Body of pancreas (tissue), 4 donors: ENCODE results near the gene DLG2. TPM values are rescaled to one million over a fixed set of nuclear protein-coding genes. Genes with fewer than 3 reads are reported as not detected.

Experiments
- ATAC-seq: fragments of 150-250 bp; one replicate; pipeline ENCODE4 v1.9.1; 2016
- DNase-seq, 4 donors: peaks; one replicate each; pipeline ENCODE4 v3.0.0-alpha.2; 2019
- H3K27ac ChIP-seq, 4 donors: fragments of 200-600 bp; sonication (generic); 1 replicate in 3 of 4; 2 replicates in 1 of 4; pipeline versions ENCODE4 v1.5.1 to v1.6.1; 2016 to 2019; ENCODE audit warnings: mild to moderate bottlenecking in 1 of 4, mixed read lengths in 1 of 4, moderate library complexity in 1 of 4
- H3K27me3 ChIP-seq, 2 donors: fragments of 200-600 bp; sonication (generic); one replicate each; pipeline ENCODE4 v1.6.0; 2016; ENCODE audit warnings: mild to moderate bottlenecking in 1 of 2
- H3K36me3 ChIP-seq, 2 donors: fragments of 200-600 bp; sonication (generic); replicated peaks in 1 of 2; 2 replicates each; pipeline ENCODE4 v1.5.1; 2016; ENCODE audit warnings: low read depth in 2 of 2; ENCODE audit not compliant: insufficient read depth in 1 of 2
- H3K4me1 ChIP-seq: fragments of 200-600 bp; sonication (generic); one replicate; pipeline ENCODE4 v1.6.0; 2016
- H3K4me3 ChIP-seq, 2 donors: fragments of 200-600 bp; sonication (generic); 1 replicate in 1 of 2; 2 replicates in 1 of 2; pipeline ENCODE4 v1.5.1; 2016 to 2019
- H3K9me3 ChIP-seq, 3 donors: fragments of 200-600 bp; sonication (generic); 1 replicate in 2 of 3; 2 replicates in 1 of 3; pipeline ENCODE4 v1.5.1; 2016
- CTCF ChIP-seq, 7 experiments: fragments of 450-650 bp in 4 of 7; fragments of 200-600 bp in 3 of 7; sonication (generic) in 3 of 7; IDR thresholded peaks; one replicate each; pipeline ENCODE4 v1.5.1; 2016 to 2019; ENCODE audit warnings: antibody characterized with exemption in 7 of 7
- POLR2A ChIP-seq, 3 donors: fragments of 450-650 bp; IDR thresholded peaks; one replicate each; pipeline ENCODE4 v1.6.1; 2016; ENCODE audit warnings: antibody characterized with exemption in 3 of 3, mild to moderate bottlenecking in 2 of 3
- WGBS, 2 donors: methylation state at CpG; one replicate each; pipeline ENCODE4 v1.1.5; 2017; 5-methylcytosine and 5-hydroxymethylcytosine counted together
- intact Hi-C: fragments of 100-400 bp; cut with DNase I; formaldehyde crosslinking; loops from one replicate; pipeline ENCODE4 v1.15.1; 2023
- total RNA-seq, 2 donors: library from RNA; depleted of rRNA; stranded (reverse); fragments of >200 nt; gene quantifications; one replicate each; pipeline ENCODE4 v1.1.0, GENCODE V29; 2016

DLG2 gene
- total RNA-seq, 2 donors from 2014 or later = 6.0 to 13.2 TPM

DNA sequence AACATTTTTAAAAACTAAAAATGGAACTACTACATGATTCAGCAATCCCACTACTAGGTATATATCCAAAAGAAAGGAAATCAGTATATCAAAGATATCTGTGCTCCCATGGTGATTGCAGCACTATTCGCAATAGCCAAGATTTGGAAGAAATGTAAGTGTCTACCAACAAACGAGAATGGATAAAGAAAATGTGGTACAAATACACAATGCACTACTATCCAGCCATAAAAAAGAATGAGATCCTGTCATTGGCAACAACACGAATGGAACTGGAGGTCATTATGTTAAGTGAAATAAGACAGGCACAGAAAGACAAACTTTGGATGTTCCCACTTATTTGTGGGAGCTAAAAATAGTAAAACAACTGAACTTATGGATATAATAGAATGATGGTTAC, 1765.1 kb downstream of the DLG2 start:
- peaks cover 0 to 5% (median 0%) of the 10 kb centered on the region in 3 donors for H3K9me3 ChIP-seq
- intact Hi-C loops = no loop called here
- TF ChIP-seq CTCF (IDR thresholded peaks at IDR 0.05) (no peak), POLR2A (IDR thresholded peaks at IDR 0.05) (no peak)
- no peaks in the 10 kb centered on the region for H3K4me1 ChIP-seq
- H3K27me3 ChIP-seq = no peaks in the 10 kb centered on the region
- H3K4me3 ChIP-seq = no peak overlapping the region
- H3K36me3 ChIP-seq = no peaks in the 10 kb centered on the region
- DNase-seq (no peak), ATAC-seq (no peak)
- H3K27ac ChIP-seq = no peak overlapping the region
- 67 to 69% methylated on average over 3 of the region's 3 CpGs for WGBS, 2 donors

DNA sequence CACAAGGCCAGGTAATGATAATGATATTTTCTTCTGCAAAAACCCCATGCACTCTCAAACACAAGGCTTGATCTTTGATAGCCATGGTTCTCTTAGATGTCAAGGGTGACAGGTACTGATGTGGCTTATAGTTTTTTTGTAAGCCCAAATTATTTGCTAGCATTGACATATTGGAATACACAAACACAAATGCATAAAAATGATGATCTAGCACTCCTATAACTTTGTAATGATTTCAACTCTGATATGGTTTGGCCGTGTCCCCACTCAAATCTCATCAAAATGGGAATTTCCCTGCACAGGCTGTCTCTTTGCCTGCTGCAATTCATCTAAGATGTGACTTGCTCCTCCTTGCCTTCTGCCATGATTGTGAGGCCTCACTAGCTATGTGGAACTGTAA, 1768.5 kb downstream of the DLG2 start:
- TF ChIP-seq CTCF (IDR thresholded peaks at IDR 0.05) (no peak), POLR2A (IDR thresholded peaks at IDR 0.05) (no peak)
- no peak overlapping the region for H3K4me3 ChIP-seq
- no peak overlapping the region for H3K27ac ChIP-seq
- no peaks in the 10 kb centered on the region for H3K27me3 ChIP-seq
- peaks cover 0 to 5% (median 0%) of the 10 kb centered on the region in 3 donors for H3K9me3 ChIP-seq
- ATAC-seq (no peak), DNase-seq (no peak)
- no peaks in the 10 kb centered on the region for H3K36me3 ChIP-seq
- peaks cover under 1% of the 10 kb centered on the region for H3K4me1 ChIP-seq
- WGBS, 2 donors = 74% methylated on average over 1 of the region's 1 CpG
- intact Hi-C loops = no loop called here

DNA sequence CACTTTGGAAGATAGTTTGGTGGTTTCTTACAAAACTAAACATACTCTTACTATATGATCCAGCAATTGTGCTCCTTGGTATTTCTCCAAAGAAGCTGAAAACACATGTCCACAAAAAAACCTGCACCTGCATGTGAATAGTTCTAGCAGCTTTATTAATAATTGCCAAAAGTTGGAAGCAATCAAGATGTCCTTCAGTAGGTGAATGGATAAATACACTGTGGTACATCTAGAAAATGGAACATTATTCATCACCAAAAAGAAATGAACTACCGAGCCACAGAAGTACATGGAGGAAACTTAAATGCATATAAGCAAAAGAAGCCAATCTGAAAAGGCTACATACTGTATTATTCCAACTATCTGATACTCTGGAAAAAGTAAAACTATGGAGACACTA, 1771.9 kb downstream of the DLG2 start:
- Histone ChIP-seq H3K27ac (no peak overlapping the region), H3K36me3 (no peaks in the 10 kb centered on the region), H3K27me3 (no peaks in the 10 kb centered on the region), H3K4me3 (no peak overlapping the region), H3K4me1 (peaks cover 18% of the 10 kb centered on the region), H3K9me3 (peaks cover 0 to 5% (median 0%) of the 10 kb centered on the region in 3 donors)
- DNase-seq (no peak), ATAC-seq (no peak)
- 95% methylated on average over 1 of the region's 1 CpG for WGBS, 2 donors
- no peak for TF ChIP-seq CTCF (IDR thresholded peaks at IDR 0.05)
- no peak for TF ChIP-seq POLR2A (IDR thresholded peaks at IDR 0.05)
- intact Hi-C loops = no loop called here

DNA sequence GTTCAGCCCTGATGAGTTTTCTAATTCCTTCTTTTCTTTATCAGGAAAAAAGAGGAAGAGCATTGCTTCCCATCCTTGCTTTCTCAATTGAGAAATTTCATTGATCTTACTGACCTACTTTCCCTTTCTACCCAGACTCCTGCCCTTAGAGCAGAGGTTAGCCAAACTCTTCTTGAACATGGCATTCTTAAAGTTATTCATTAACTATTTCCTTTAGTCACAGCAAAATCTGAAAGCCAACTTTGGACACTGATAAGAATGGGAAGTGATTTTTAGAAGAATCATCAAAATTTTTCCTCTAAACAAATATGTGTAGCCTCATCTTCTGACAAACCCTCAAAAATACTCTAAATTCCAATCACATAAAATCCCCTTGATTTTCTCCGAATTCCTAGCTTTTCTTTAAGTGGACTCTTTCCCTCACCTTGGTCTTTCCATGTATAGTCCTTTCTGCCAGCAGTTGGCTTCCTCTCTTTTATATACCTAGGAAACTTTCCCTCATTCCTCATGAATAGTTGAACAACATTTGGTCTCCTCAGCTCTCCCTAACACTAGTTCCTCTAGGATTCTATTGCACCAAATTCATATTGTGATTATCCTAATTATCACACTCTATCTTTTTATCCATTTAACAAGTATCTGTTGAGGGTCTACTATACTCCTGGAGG, 1774.2 kb downstream of the DLG2 start:
- H3K36me3 ChIP-seq = no peaks in the 10 kb centered on the region
- TF ChIP-seq CTCF (IDR thresholded peaks at IDR 0.05) (no peak), POLR2A (IDR thresholded peaks at IDR 0.05) (no peak)
- intact Hi-C loops = no loop called here
- ATAC-seq (peak; percentile 89), DNase-seq (peak in 1 of 4 donors; percentile 12)
- 14 to 25% methylated on average over 1 of the region's 1 CpG for WGBS, 2 donors
- no peaks in the 10 kb centered on the region for H3K9me3 ChIP-seq
- H3K27me3 ChIP-seq = no peaks in the 10 kb centered on the region
- peak overlapping the region in 2 of 4 donors; percentile 15 to 45 for H3K27ac ChIP-seq
- H3K4me3 ChIP-seq = no peak overlapping the region
- peaks cover 18% of the 10 kb centered on the region for H3K4me1 ChIP-seq

DNA sequence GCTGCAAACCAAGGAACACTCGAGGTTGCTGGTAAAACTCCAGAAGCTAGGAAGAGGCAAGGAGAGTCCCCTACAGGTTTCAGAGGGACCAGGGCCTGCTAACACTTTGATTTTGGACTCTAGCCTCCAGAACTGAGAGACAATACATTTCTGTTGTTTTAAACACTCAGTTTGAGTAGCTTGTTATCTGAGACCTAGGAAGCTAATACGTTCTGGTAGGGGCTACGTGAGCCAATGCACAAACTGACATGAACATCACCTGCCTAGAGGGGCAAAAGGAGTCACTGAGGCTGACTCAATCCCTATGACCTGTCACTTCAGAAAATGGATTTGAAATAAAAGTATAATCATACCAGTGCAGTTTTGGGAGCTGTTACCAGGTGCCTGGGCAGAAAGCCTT, 1775.1 kb downstream of the DLG2 start:
- 88 to 92% methylated on average over 3 of the region's 3 CpGs for WGBS, 2 donors
- no peaks in the 10 kb centered on the region for H3K36me3 ChIP-seq
- H3K27me3 ChIP-seq = no peaks in the 10 kb centered on the region
- ATAC-seq (no peak), DNase-seq (no peak)
- peaks cover 18% of the 10 kb centered on the region for H3K4me1 ChIP-seq
- TF ChIP-seq POLR2A (IDR thresholded peaks at IDR 0.05) (no peak), CTCF (IDR thresholded peaks at IDR 0.05) (no peak)
- no peaks in the 10 kb centered on the region for H3K9me3 ChIP-seq
- H3K4me3 ChIP-seq = no peak overlapping the region
- H3K27ac ChIP-seq = peak overlapping the region in 1 of 4 donors; percentile 45
- intact Hi-C loops = no loop called here
